GM12875 (cell line): ENCODE measurements around the gene CD3E.

Source experiments
- H3K4me3 ChIP-seq: one replicate; pipeline ENCODE4 v1.5.1; 2011; ENCODE audit warnings: low read depth, low read length, control low read depth
- CTCF ChIP-seq: IDR thresholded peaks from 2 replicates; pipeline ENCODE4 v1.5.1; 2011; ENCODE audit warnings: low read depth, mild to moderate bottlenecking, control low read depth, inconsistent platforms, low read length, moderate library complexity, borderline replicate concordance; ENCODE audit not compliant: insufficient read depth

CD3E gene

GRCh38 chr11:118289401-118289800 lies 15.1 kb upstream of the CD3E start:
- H3K4me3 ChIP-seq: no peak overlapping the region
- TF ChIP-seq CTCF: no peak

GRCh38 chr11:118290923-118291322 lies 13.6 kb upstream of the CD3E start:
- 0 out of 2 replicates have a peak, but pooled peaks have one; percentile 35 for TF ChIP-seq CTCF
- no peak overlapping the region for H3K4me3 ChIP-seq

- no peak for TF ChIP-seq CTCF
- H3K4me3 ChIP-seq: no peak overlapping the region
These were observed 12.9 kb upstream of the CD3E start for GRCh38 chr11:118291477-118292135.

- no peak overlapping the region for H3K4me3 ChIP-seq
- no peak for TF ChIP-seq CTCF
These were observed 10.5 kb upstream of the CD3E start for GRCh38 chr11:118294053-118294452.

- no peak for TF ChIP-seq CTCF
- no peak overlapping the region for H3K4me3 ChIP-seq
These were observed 9.3 kb upstream of the CD3E start for GRCh38 chr11:118295199-118295598.

GRCh38 chr11:118295815-118296454 lies 8.6 kb upstream of the CD3E start:
- H3K4me3 ChIP-seq: no peak overlapping the region
- peak; percentile 35; the same call in 1 of the 2 replicates for TF ChIP-seq CTCF

- no peak for TF ChIP-seq CTCF
These were observed 2.8 kb upstream of the CD3E start for GRCh38 chr11:118301600-118302195.

More at GRCh38 chr11:118301600-118302195, 2.8 kb upstream of the CD3E start:
- H3K4me3 ChIP-seq: no peak overlapping the region
